Neuronal stem cell (in vitro differentiated cells): Measurements from ENCODE around the gene RAD54L2.

ENCODE experiments used
- DNase-seq: peaks from one replicate; pipeline ENCODE4 v3.0.0-alpha.2; 2013; ENCODE audit warnings: low spot score
- H2AFZ ChIP-seq: one replicate; pipeline ENCODE4 v1.6.1; 2013; ENCODE audit warnings: mild to moderate bottlenecking, low read length, inconsistent platforms
- H2AK5ac ChIP-seq: 2 replicates; pipeline ENCODE4 v1.6.1; 2013; ENCODE audit warnings: low read depth, mild to moderate bottlenecking, inconsistent platforms, low read length, moderate library complexity, mixed read lengths
- H2BK120ac ChIP-seq: 2 replicates; pipeline ENCODE4 v1.6.1; 2013; ENCODE audit warnings: low read depth, mild to moderate bottlenecking, inconsistent platforms, low read length, moderate library complexity, mixed read lengths
- H2BK12ac ChIP-seq: one replicate; pipeline ENCODE4 v1.6.1; 2013; ENCODE audit warnings: low read length, inconsistent platforms
- H2BK15ac ChIP-seq: 2 replicates; pipeline ENCODE4 v1.6.1; 2013; ENCODE audit warnings: mild to moderate bottlenecking, low read length, inconsistent platforms, mixed read lengths
- H2BK5ac ChIP-seq: one replicate; pipeline ENCODE4 v1.6.1; 2013; ENCODE audit warnings: inconsistent platforms, mild to moderate bottlenecking, low read length, moderate library complexity
- H3K14ac ChIP-seq: one replicate; pipeline ENCODE4 v1.6.1; 2013; ENCODE audit warnings: low read length, inconsistent platforms
- H3K18ac ChIP-seq: 2 replicates; pipeline ENCODE4 v1.6.1; 2013; ENCODE audit warnings: low read length, inconsistent platforms
- H3K23ac ChIP-seq: 2 replicates; pipeline ENCODE4 v1.6.1; 2013; ENCODE audit warnings: low read depth, mild to moderate bottlenecking, mixed read lengths, low read length, inconsistent platforms; ENCODE audit not compliant: poor library complexity
- H3K27ac ChIP-seq: replicated peaks from 3 replicates; pipeline ENCODE4 v1.5.1; 2013; ENCODE audit warnings: low read length, inconsistent platforms
- H3K27me3 ChIP-seq, 3 experiments: 2 replicates each; pipeline ENCODE4 v1.6.1; 2013; ENCODE audit warnings: low read length in 3 of 3, mild to moderate bottlenecking in 2 of 3, inconsistent platforms in 1 of 3, low read depth in 1 of 3, mixed read lengths in 1 of 3, moderate library complexity in 1 of 3; ENCODE audit not compliant: control insufficient read depth in 3 of 3, insufficient read depth in 3 of 3
- H3K36me3 ChIP-seq, 2 donors: replicated peaks in 1 of 2; 2 replicates each; pipeline ENCODE4 v1.6.1; 2013; ENCODE audit warnings: low read length in 2 of 2; ENCODE audit not compliant: control insufficient read depth in 2 of 2, insufficient read depth in 2 of 2
- H3K4ac ChIP-seq: 2 replicates; pipeline ENCODE4 v1.6.1; 2013; ENCODE audit warnings: inconsistent platforms, mild to moderate bottlenecking, low read length, moderate library complexity
- H3K4me1 ChIP-seq, 2 donors: 1 replicate in 1 of 2; 2 replicates in 1 of 2; pipeline ENCODE4 v1.6.1; 2013; ENCODE audit warnings: low read length in 2 of 2, low read depth in 1 of 2; ENCODE audit not compliant: control insufficient read depth in 2 of 2, insufficient read depth in 1 of 2
- H3K4me2 ChIP-seq: one replicate; pipeline ENCODE4 v1.6.1; 2013; ENCODE audit warnings: mild to moderate bottlenecking, low read length, inconsistent platforms; ENCODE audit not compliant: insufficient read depth, poor library complexity, severe bottlenecking
- H3K4me3 ChIP-seq, 2 donors: 2 replicates each; pipeline ENCODE4 v1.5.1; 2013; ENCODE audit warnings: low read length in 2 of 2, mild to moderate bottlenecking in 2 of 2, inconsistent platforms in 1 of 2, moderate library complexity in 1 of 2
- H3K79me1 ChIP-seq: one replicate; pipeline ENCODE4 v1.6.1; 2013; ENCODE audit warnings: low read depth, mild to moderate bottlenecking, inconsistent platforms, low read length, moderate library complexity
- H3K9ac ChIP-seq: one replicate; pipeline ENCODE4 v1.6.1; 2013; ENCODE audit warnings: mild to moderate bottlenecking, low read depth, low read length, inconsistent platforms; ENCODE audit not compliant: poor library complexity
- H3K9me3 ChIP-seq, 2 donors: replicated peaks in 1 of 2; 2 replicates each; pipeline versions ENCODE3 to v1.6.1; 2013; ENCODE audit warnings: low read length in 2 of 2, mild to moderate bottlenecking in 2 of 2, inconsistent platforms in 1 of 2, low read depth in 1 of 2, mixed read lengths in 1 of 2, moderate library complexity in 1 of 2; ENCODE audit not compliant: control insufficient read depth in 2 of 2, insufficient read depth in 1 of 2
- H4K8ac ChIP-seq: one replicate; pipeline ENCODE4 v1.6.1; 2013; ENCODE audit warnings: low read depth, mild to moderate bottlenecking, inconsistent platforms, low read length, moderate library complexity
- H4K91ac ChIP-seq: one replicate; pipeline ENCODE4 v1.6.1; 2013; ENCODE audit warnings: low read length, low read depth, mild to moderate bottlenecking, inconsistent platforms; ENCODE audit not compliant: poor library complexity
- WGBS, 2 donors: extraction: QIAGEN DNeasy Blood & Tissue Kit; methylation state at CpG; one replicate each; pipeline ENCODE4 v1.1.7; 2013; ENCODE audit warnings: missing lambda C conversion rate in 2 of 2, mixed read lengths in 1 of 2; ENCODE audit not compliant: insufficient read length in 2 of 2, insufficient replicate concordance in 1 of 2; ENCODE audit errors: extremely low coverage in 2 of 2; 5-methylcytosine and 5-hydroxymethylcytosine counted together

RAD54L2 gene

DNA sequence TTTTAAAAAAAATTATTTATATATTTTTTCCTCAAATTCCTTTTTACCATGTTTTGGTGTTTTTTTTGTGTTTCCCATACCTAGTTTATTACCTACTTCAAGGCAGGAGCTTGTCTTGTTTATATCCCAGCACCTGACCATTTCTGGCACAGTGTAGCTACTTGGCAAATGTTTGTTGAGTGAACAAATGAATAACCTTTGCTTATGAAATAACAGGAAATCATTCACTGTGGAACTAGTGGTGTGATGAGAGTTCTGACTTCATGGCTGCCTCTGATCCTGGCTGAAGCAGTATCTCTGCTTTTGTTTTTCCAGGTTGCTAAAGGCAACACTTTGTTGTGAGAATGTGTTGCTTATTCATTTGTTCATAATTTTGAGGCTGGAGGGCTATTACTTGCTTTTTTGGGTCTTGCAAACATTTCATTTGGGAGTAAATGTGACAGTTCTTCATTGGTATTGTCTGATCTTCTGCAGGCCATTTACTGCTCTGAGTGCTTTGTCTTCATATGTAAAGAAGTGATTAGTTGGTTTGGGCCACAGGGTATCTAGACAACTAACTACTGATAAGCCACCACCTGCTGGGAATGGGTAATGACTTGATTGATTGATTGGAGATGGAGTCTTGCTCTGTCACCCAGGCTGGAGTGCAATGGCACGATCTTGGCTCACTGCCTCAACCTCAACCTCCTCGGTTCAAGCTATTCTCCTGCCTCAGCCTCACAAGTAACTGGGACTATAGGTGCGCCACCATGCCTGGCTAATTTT, 5.7 kb downstream of the RAD54L2 start:
- Histone ChIP-seq H3K4me3 (no peak overlapping the region), H2BK5ac (no peak overlapping the region), H2BK12ac (no peak overlapping the region), H4K91ac (no peak overlapping the region), H3K23ac (no peak overlapping the region), H2BK120ac (no peak overlapping the region), H3K18ac (no peak overlapping the region), H3K4me2 (no peak overlapping the region), H3K9me3 (no peaks in the 10 kb centered on the region), H3K4ac (no peak overlapping the region), H3K79me1 (peaks cover 6% of the 10 kb centered on the region), H2BK15ac (no peak overlapping the region), H2AFZ (no peak overlapping the region), H3K14ac (no peak overlapping the region), H2AK5ac (no peak overlapping the region), H3K27me3 (no peaks in the 10 kb centered on the region), H4K8ac (no peak overlapping the region), H3K9ac (no peak overlapping the region), H3K4me1 (peaks cover 2 to 6% of the 10 kb centered on the region in 2 donors), H3K36me3 (peaks cover 10 to 61% of the 10 kb centered on the region in 2 donors), H3K27ac (no peak overlapping the region)
- DNase-seq: no peak
- no CpG with 5 or more reads among the region's 3 CpGs for WGBS, 2 donors

DNA sequence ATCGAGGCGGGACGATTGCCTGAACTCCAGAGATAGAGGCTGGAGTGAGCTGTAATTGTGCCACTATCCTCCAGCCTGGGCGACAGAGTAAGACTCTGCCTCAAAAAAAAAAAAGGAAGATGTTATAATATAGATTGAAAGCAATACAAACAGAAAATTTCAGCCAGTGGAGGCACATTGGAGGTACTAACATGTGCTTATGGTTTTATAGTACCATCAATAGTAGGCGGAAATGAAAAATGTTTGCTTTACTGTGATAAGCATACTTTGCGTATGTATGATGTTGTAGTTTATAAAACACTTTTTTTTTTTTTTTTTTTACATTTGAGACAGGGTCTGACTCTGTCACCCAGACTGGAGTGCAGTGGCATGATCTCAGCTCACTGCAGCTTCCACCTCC, 8.8 kb downstream of the RAD54L2 start:
- no peak overlapping the region for H4K91ac ChIP-seq
- H3K18ac ChIP-seq: no peak overlapping the region
- H3K23ac ChIP-seq: no peak overlapping the region
- no peak overlapping the region for H3K9ac ChIP-seq
- no peak overlapping the region for H2AK5ac ChIP-seq
- peaks cover 6 to 68% of the 10 kb centered on the region in 2 donors for H3K36me3 ChIP-seq
- no peak overlapping the region for H3K4me2 ChIP-seq
- H2BK120ac ChIP-seq: no peak overlapping the region
- H3K79me1 ChIP-seq: peaks cover 3% of the 10 kb centered on the region
- H2BK12ac ChIP-seq: no peak overlapping the region
- H3K27me3 ChIP-seq: no peaks in the 10 kb centered on the region
- H2BK5ac ChIP-seq: no peak overlapping the region
- no peak overlapping the region for H3K4ac ChIP-seq
- H2BK15ac ChIP-seq: no peak overlapping the region
- DNase-seq: no peak
- no peak overlapping the region for H2AFZ ChIP-seq
- peaks cover 0 to 2% of the 10 kb centered on the region in 2 donors for H3K9me3 ChIP-seq
- no peaks in the 10 kb centered on the region for H3K4me1 ChIP-seq
- H3K14ac ChIP-seq: no peak overlapping the region
- H3K4me3 ChIP-seq: no peak overlapping the region
- WGBS, 2 donors: no CpG with 5 or more reads among the region's 6 CpGs
- no peak overlapping the region for H3K27ac ChIP-seq
- H4K8ac ChIP-seq: no peak overlapping the region

DNA sequence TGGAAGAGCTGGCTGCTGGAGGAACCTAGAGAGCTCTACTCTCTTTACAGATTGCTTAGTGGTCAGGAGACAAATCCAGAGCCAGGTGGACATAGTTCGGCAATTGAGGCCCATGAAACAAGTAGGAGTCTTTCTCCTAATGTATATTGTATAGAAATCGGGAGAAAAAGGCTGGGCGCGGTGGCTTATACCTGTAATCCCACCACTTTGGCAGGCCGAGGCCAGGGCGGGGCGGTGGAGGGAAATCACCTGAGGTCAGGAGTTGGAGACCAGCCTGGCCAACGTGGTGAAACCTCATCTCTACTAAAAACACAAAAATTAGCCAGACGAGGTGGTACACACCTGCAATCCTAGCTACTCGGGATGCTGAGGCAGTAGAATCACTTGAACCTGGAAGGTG, 10.8 kb downstream of the RAD54L2 start:
- Histone ChIP-seq H3K9ac (peak overlapping the region; percentile 30), H3K27ac (no peak overlapping the region), H3K27me3 (no peaks in the 10 kb centered on the region), H3K9me3 (peaks cover 0 to 2% of the 10 kb centered on the region in 2 donors), H3K4me2 (no peak overlapping the region), H3K36me3 (peaks cover 3 to 64% of the 10 kb centered on the region in 2 donors), H3K18ac (no peak overlapping the region), H2BK5ac (no peak overlapping the region), H4K8ac (no peak overlapping the region), H3K14ac (no peak overlapping the region), H3K23ac (no peak overlapping the region), H2BK12ac (no peak overlapping the region), H2BK15ac (no peak overlapping the region), H3K4me1 (no peaks in the 10 kb centered on the region), H2AK5ac (no peak overlapping the region), H3K4ac (no peak overlapping the region), H2BK120ac (no peak overlapping the region), H3K79me1 (peaks cover 2% of the 10 kb centered on the region), H2AFZ (no peak overlapping the region), H4K91ac (no peak overlapping the region), H3K4me3 (no peak overlapping the region)
- DNase-seq: no peak
- WGBS, 2 donors: no CpG with 5 or more reads among the region's 10 CpGs

DNA sequence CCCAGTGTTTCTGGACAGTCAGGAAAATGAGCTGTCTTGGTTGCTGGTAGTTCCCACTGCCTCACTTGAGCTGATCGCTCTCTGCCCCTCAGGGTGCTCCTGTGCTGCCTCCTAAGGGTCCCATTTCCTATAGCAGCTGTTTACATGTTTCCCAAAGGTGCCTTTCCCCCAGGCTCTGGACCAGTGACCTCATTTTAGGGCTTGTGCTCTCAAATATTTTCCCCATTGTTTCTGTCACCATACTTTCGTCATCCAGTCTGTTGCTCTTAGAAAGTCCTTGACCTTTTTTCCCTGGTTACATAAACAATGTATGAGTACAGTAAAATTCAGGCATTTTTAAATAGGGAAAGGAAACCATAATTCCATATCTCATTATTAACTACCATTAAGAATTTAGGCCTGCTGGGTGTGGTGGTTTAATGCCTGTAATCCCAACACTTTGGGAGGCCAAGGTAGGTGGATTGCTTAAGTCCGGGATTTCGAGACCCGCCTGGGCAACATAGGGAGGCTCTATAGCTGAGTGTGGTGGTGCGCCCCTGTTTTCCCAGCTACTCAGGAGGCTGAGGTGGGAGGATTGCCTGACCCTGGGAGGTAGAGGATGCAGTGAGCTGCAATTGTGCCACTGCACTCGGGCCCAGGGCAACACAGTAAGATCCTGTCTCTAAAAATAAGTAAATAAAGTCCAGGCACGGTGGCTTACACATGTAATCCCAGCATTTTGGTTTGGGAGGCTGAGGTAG, 11.7 kb downstream of the RAD54L2 start:
- Histone ChIP-seq H3K79me1 (no peaks in the 10 kb centered on the region), H3K27ac (no peak overlapping the region), H3K4ac (no peak overlapping the region), H4K8ac (peak overlapping the region; percentile 82), H4K91ac (no peak overlapping the region), H3K9me3 (peaks cover 0 to 2% of the 10 kb centered on the region in 2 donors), H2BK15ac (no peak overlapping the region), H2AFZ (no peak overlapping the region), H3K4me1 (no peaks in the 10 kb centered on the region), H3K23ac (no peak overlapping the region), H3K14ac (no peak overlapping the region), H2BK12ac (no peak overlapping the region), H3K27me3 (no peaks in the 10 kb centered on the region), H3K4me2 (no peak overlapping the region), H2AK5ac (no peak overlapping the region), H2BK120ac (no peak overlapping the region), H3K18ac (no peak overlapping the region), H3K36me3 (peaks cover 2 to 68% of the 10 kb centered on the region in 2 donors), H2BK5ac (no peak overlapping the region), H3K9ac (no peak overlapping the region), H3K4me3 (peak overlapping the region in 1 of 2 donors; percentile 18)
- WGBS, 2 donors: no CpG with 5 or more reads among the region's 8 CpGs
- no peak for DNase-seq
